Epithelial cell of esophagus (primary cell): ENCODE results near the gene PDIA2.

ENCODE experiments used
- DNase-seq: peaks from one replicate; pipeline ENCODE4 v3.0.0; 2010; ENCODE audit warnings: low read depth
- H3K4me3 ChIP-seq: 2 replicates; pipeline ENCODE4 v1.5.1; 2011; ENCODE audit warnings: mild to moderate bottlenecking, low read length, control low read depth
- TF ChIP-seq, protein P1 (sequence below): IDR thresholded peaks from 2 replicates; pipeline ENCODE4 v1.5.1; 2011; ENCODE audit warnings: low read depth, mild to moderate bottlenecking, low read length, control low read depth, inconsistent platforms; ENCODE audit not compliant: insufficient read depth; ENCODE audit errors: missing control alignments

Gene PDIA2

GRCh38 chr16:269061-269796 lies 13.7 kb upstream of the PDIA2 start:
- TF ChIP-seq, protein P1, sequence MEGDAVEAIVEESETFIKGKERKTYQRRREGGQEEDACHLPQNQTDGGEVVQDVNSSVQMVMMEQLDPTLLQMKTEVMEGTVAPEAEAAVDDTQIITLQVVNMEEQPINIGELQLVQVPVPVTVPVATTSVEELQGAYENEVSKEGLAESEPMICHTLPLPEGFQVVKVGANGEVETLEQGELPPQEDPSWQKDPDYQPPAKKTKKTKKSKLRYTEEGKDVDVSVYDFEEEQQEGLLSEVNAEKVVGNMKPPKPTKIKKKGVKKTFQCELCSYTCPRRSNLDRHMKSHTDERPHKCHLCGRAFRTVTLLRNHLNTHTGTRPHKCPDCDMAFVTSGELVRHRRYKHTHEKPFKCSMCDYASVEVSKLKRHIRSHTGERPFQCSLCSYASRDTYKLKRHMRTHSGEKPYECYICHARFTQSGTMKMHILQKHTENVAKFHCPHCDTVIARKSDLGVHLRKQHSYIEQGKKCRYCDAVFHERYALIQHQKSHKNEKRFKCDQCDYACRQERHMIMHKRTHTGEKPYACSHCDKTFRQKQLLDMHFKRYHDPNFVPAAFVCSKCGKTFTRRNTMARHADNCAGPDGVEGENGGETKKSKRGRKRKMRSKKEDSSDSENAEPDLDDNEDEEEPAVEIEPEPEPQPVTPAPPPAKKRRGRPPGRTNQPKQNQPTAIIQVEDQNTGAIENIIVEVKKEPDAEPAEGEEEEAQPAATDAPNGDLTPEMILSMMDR, result no peak
- H3K4me3 ChIP-seq, result no peak overlapping the region
- no peak for DNase-seq

DNA sequence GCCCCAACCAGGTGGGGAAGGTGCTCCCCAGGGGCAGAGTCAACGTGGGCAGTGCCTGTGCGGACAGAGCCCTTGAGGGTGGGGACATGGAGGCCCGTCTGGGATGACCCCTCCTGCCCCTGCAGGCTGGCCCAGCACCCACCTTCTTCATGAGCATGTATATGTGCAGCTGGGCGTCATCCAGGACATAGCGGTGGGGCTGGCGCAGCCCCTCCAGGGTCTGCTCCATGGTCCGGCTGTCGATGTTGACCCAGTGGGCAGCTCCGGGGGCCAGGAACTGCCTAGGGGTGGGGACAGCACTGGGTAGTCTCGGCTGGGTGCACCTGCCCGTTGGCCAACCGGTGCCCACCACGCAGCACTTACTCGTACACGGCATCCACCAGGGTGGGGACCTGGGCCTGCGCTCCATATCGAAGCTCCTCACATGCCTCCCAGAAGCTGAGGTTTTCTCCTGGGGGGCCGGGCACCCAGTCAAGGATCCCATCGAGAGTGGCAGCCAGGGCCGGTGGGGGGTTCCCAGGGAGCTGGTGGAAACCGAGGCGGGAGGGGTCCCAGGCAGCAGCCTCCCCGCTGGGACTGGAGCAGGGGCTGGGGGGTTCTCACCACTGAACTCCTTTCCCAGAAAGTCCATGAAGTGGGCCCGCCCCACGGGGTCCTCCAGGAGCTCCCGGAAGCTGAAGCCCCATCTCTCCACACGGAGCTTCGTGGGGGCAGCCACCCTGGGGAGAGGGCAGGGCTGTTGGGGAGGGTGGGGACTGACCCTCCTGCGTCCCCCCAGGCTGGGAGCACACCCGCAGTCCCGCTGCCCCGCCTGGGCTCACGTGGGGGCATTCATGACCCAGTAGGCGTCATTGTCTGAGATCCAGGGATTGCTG lies 12.3 kb upstream of the PDIA2 start:
- DNase-seq, result no peak
- no peak overlapping the region for H3K4me3 ChIP-seq
- TF ChIP-seq, protein P1, result no peak

DNA sequence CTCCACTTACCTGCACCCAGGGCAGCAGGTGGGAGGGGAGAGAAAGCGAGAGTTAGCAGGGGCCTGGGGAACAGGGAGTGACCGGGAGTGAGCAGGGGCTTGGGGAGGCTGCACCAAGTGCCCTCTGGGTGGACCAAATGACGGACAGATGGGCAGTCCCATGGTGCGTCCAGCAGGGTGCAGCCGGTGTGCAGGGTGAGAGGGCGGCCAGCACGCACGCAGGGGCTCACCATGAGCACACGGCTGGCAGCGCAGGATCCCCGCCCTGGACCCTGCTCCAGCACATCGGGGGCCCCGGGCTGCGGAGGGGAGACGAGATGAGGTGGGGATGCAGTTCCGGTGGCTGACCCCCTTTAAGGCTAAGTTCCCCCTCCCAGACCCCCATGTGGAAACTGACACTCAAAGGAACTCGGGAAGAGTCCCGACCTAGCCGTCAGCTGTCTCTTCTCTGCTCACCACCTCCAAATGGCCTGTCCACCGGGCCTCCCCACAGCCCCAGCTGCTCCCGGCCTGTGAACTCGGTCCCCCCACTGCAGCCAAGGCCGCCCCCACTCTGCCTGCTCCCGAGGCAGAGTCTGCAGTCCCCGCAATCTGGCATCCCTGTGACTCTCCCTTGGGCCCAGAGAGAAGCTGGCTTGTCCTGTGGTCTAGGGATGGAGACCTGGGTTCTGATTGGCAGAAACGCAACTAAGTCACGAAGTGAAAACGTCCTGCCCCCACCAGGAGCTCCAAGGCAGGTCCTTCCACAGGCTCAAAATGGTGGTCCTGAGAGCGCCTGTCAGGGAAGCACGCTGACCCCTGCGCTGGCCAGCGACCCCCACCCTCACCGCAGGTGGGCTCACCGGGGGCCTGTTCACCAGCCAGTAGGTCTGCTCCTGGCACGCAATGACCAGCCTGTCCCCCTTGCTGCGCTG lies 10.1 kb upstream of the PDIA2 start:
- TF ChIP-seq, protein P1, result no peak
- no peak for DNase-seq

DNA sequence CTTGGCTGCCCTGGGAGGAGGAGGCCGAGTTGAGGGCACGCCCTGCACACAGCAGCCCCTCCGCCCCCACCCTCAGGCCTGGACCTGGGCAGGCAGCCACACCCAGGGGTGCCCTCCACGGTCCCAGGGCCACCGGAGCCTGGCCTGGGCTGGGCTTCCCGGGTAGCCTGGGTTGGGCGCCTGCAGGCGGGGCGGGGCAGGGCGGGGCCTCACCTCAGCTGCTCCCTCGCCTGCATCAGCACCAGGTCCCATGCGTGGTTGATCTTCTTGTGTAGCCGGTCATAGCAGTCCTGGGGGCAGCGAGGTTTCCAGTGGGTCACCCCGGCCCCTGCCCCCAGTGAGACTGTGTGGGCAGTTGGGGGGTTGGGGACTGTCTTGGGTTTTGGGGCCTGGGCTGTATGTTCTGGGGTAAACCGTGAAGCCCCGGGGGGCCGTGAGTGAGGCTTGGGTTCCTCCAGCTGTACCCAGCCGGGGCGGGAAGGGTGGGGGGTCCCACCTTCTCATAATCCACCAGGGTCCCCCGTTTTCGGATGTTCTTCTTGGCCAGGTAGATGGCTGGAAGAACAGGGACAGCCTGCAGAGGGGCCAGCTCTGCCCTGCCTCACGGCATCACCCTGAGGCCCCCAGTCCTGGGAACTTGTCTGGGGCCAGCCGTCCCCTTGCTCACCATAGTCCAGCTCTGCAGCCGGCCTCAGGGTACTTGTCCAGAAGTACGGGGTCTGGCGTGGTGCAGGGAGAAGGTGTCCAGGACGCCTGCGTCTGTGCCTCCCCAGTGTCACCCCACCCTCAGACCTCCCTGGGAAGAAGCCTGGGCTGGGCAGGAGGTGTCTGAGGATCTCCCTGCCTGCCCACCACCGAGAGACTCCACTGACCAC lies 9.2 kb upstream of the PDIA2 start:
- no peak overlapping the region for H3K4me3 ChIP-seq
- peak; percentile 22 for DNase-seq
- TF ChIP-seq, protein P1, result no peak

More for the DNA sequence above, 10.1 kb upstream of the PDIA2 start:
- H3K4me3 ChIP-seq, result no peak overlapping the region

DNA sequence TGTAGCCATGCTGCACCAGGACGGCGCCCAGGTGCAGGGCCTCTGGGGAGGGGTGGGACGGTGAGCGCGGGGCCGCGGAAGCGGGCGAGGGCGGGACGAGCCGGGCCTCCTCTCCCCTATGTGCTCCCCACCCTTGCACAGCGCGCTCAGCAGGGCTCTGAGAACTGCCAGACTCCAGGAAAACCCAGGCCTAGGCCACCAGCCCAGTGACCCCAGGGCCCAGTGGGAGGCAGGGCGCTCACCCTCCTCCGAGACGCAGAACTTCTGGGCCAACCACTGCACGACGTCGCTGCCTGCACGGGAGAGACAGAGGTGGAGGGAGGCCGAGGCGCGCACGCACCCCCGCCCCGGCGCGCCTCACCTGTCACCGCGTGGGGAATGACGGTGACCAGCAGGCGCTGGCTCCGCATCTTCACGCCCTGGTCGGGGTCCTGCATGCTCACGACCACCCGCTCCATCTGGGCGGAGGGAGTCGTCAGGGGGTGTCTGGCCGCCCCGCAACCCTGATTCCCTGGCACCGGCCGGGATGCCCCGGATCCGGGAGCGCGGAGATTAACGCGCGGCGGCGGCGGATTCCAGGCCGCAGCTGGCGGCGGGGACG lies 7.8 kb upstream of the PDIA2 start:
- peak overlapping the region; percentile 16 for H3K4me3 ChIP-seq
- TF ChIP-seq, protein P1, result no peak
- DNase-seq, result no peak

GRCh38 chr16:275786-276232 lies 7.2 kb upstream of the PDIA2 start, which contains the start of gene RGS11:
Gene RGS11 (minus strand): TSS chr16:275944. CDS start chr16:275911, 33 bp downstream.
- peak within 1 kb of the TSS; percentile 16 for H3K4me3 ChIP-seq
- DNase-seq, result no peak
- TF ChIP-seq, protein P1, result no peak
